NCI-H2227 (cell line): ENCODE results near the gene TMLHE.
"Not testable (repeated sequence)": the region's sequence is repeated elsewhere in the genome, so short reads cannot be mapped to it uniquely, and the experiment has no call there.

Experiments
- DNase-seq: peaks from one replicate; lab custom pipeline; 2025; ENCODE audit not compliant: unreplicated experiment; lab: John Stamatoyannopoulos, UW

TMLHE gene

DNA sequence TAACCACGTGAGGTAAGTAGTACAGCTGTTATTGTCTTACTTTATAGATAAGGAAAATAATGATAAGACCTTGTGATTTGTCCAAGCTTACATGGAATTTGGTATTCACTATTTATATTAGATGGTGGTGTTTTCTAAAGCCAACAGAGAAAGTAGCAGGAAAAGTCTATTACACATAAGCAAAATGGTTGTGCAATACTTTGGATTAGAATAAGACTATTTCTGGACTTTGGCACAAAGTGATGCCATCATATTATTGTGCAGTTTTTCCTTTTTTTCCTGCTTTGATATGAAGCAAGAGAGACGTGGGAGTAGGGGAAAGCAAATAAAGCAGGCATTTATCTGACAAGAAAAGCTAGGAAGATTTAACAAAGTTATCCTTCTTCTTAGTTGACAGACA, 117.6 kb downstream of the TMLHE start:
- DNase-seq: not testable (repeated sequence)

DNA sequence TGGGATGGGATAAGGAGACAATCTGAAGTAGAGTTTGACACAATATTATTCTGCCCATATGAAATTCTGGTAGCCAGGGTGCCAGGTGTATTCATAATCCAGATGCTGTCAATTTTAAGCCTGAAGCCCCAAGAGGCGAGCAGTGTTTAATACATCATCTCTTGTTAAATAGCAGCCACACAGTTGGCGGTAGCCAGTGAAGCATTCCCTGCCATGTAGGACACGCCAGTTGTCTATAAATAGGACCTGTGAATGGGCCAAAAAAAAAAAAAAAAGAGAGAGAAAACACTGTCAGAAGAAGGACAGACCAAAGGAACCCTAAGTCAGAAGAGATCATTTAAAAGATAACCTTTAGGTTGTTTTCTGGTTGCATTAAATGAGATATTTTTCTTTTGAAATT, 121.3 kb downstream of the TMLHE start:
- not testable (repeated sequence) for DNase-seq

DNA sequence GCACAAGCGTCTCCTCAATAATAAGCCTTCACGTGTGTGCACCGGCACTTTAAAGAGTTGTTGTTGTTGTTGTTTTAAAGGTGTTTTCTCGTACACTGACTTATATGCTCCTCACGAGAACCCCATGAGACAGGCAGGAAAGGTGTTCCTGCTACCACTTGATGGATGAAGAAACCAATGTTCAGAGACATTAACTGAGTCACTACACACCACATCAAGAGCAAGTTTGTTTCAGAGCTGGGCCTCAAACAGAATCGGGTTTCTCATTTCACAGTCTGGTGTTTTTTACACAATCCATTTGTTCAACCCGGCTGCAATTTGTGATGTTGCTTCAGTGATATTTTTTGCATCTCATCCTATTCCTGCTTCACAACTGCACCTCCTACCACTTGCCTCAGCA, 135.6 kb downstream of the TMLHE start:
- DNase-seq: not testable (repeated sequence)

DNA sequence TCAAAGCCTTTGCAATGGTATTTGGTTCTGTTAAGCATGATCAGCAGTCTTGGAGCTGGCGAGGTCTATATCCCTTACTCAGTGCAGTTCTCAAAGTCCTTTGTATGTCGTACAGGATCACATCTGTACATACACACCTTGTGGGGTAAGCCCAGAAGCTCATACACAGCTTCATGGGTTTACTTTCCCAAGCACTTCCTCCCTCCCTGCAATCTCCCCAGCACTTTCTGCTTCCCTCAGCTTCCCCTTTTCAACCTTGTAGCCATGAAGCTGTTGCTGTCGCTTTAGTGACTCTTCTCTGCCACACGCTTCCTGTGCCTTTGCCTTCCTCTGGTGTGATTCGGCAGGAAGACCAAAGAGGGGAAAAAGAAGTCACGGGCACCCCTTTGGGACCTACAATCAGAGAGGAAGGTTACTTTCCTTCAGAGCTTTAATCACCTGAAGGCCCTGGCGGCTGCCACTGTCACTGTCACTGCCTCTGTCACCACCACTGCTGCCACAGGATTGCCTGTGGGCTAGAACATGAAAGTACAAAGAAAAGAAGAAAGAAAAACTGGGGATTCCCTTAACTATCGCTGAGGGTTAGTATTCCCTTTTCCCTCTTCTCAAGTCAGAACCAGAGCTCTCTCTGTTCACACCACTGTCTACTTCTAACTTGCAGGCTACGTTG, 146.3 kb downstream of the TMLHE start:
- not testable (repeated sequence) for DNase-seq

DNA sequence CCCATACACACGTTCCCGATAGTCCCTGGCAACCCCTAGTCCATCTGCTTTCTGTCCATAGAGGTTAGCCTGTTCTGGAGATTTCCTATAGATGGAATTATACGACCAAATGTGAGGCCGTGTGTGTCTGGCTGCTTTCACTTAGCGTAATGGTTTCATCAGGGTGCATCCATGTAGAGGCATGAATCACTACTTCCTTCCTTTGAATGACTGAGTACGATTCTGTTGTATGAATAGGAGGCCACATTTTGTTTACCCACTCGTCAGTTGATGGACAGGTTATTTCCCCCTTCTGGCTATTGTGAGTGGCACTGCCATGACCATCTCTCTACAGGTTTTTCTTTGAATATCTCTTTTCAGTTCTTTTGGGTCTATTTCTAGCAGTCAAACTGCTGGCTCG, 152.3 kb downstream of the TMLHE start:
- not testable (repeated sequence) for DNase-seq

DNA sequence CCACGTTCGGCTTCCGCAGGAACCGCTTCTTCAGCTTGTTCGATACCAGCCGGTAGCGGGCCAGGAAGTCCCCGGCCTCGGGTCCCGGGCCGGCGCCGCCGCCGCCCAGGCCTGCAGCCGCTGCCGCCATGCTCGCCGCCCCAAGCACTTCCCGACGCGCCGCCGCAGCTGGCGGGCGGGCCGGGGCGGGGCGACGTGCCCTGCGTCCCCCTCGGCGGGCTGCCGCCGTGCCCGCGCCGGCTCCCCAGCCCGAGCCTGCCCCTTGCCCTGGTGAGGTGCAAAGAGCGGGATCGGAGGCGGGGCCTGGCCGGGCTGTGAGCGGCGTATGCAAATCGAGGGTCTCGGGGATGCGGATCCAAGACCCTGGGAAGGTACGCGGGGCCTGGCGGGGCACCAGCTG, 154.3 kb downstream of the TMLHE start, which contains the start of gene F8A3:
F8A3 (minus strand) TSS at position 150 of the 400 bp plus-strand sequence; CDS start at position 130, 20 bp downstream.
- not testable (repeated sequence) for DNase-seq

DNA sequence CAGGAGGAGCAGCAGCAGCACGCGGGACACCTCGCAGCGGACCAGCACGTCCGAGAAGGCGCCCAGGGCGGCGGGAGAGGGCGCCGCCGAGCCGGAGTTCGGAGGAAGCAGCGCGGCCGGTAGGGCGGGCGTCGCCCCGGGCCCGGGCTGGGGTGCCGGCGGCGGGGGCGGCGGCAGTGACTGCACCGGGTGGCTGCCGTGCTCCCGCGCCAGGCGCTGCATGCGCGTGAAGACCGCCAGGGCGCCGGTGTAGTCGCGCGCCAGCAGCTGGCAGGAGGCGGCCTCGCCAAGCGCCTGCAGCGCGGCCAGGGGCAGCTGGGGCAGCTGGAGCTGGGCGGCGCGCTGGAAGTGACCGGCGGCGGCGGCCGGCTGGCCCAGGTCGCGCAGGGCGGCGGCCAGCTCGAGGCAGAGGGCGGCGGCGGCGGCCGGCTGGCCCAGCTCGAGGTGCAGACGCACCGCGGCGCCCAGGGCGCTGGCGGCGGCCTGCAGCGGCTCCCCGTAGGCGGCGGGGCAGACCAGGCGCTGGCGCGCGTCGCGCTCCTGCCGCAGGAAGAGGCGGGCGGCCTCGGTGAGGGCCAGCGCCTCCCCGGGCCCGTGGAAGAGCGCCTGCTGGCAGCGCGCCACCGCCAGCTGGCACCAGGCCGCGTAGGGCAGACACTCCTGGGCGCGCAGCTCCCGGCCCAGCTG, 154.8 kb downstream of the TMLHE start:
- not testable (repeated sequence) for DNase-seq

DNA sequence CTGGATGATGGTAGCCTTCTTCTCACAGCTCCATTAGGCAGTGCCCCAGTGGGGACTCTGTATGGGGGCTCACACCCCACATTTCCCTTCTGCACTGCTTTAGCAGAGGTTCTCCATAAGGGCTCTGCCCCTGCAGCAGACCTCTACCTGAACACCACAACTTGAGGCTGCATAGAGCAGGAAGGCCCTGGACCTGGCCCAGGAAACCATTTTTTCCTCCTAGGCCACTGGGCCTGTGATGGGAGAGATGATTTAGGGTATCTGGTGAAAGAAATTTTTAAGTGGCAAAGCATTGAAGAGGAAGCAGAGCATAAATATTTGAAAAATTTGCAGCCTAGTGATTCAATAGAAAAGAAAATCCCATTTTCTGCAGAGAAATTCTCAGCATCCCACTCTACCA, 171.7 kb downstream of the TMLHE start:
- no peak for DNase-seq
